ENCODE results near the gene RGS10.
"Not testable (repeated sequence)": the region's sequence is repeated elsewhere in the genome, so short reads cannot be mapped to it uniquely, and the experiment has no call there.

Gene RGS10, protein sequence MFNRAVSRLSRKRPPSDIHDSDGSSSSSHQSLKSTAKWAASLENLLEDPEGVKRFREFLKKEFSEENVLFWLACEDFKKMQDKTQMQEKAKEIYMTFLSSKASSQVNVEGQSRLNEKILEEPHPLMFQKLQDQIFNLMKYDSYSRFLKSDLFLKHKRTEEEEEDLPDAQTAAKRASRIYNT

DNA sequence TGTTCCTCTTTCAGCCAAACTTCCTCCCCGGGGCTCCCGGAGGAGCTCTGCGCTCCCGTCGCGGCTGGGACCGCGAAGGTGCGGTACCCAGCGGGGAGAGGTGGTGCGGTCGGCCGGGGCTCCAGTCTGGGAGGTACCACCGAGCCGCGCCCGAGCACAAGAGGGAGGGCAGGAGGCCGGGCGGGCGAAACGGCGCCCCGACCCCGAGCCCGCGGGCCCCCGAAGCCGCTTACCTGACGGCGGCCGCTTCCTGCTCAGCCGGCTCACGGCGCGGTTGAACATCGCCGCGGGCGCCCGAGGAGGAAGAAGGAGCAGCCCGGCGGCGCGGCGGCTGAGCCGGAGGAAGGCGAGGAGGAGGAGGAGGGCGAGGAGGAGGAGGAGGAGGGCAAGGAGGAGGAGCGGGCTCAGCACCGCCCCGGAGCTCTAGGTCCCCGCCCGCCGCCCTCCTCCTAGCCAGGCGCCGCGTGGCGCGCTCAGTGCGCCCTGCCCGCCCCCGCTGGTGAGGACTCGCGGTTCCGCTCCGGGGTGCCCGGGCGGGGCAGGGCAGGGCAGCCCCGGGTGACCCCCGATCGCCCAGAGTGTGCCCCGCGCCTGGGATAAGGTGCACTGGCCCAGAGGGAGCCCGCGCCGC lies at the start of gene RGS10:
RGS10 (minus strand) TSS at position 363 of the 631 bp plus-strand sequence; CDS start at position 282, 81 bp downstream.
- DNase-seq, result peak; percentile 86

DNA sequence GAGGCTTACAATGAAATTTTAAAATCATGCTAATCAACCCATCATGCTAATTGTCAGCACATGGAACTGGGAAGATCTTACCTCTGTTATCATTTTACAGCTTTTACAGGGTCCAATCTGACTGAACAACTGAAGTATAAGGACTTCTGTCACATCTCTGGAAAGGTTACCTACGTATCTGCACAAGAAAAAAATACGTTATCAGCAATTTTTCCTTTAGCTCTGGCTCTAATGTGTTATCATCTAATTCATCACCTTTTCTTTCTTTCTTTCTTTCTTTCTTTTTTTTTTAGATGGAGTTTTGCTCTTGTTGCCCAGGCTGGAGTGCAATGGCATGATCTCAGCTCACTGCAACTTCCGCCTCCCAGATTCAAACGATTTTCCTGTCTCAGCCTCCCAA lies 45.6 kb upstream of the RGS10 start:
- no peak for DNase-seq

DNA sequence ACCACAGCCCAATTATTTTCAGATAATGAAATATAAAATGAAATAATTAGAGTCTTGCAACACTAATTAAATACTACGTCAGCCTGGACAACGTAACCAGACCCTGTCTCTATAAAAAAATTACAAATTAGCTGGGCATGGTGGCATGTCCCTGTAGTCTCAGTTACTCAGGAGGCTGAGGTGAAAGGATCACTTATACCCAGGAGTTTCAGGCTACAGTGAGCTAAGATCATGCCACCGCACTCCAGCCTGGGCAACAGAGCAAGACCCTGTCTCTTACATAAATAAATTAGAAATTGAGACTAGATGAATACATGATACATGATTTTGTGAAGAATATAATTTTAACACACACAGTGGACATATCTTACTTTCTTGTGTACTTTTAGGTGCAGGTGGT lies 35.8 kb upstream of the RGS10 start:
- no peak for DNase-seq

DNA sequence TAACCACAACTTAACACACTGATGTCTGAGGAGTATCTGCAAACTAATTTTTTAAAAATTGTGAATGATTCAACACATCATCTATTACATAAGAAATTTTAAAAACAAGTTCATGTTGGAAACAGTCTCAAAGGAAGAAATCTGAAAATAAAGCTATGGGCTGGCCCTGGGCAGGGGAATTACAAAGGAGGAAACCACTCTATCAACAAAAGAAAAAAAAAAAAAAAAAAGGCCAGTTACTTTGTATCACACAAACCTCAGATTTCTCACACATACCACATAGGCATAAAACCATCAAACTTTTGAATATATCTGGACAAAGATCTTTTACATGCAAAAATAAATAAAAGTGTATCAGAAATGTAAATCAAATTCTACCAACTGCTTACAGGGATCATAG lies 33.5 kb upstream of the RGS10 start:
- DNase-seq, result no peak

DNA sequence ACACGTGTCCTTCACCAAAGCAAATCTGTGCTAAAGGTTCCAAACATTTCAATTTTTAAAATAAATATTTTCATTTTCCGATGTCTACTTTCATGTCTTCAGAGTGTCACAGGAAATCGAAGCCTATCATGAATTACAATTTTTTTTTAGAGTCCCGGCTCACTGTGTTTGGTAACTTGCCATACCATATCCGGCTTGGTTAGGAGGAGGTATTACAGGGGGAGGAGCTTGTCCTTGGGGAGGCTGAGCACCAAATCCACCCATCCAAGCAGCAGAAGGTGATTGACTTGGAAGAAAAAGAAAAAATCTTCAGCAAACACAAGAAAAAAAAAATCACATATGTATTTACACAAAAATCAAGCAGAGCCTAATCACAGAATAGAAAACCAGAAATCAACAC lies 33.0 kb upstream of the RGS10 start:
- no peak for DNase-seq

DNA sequence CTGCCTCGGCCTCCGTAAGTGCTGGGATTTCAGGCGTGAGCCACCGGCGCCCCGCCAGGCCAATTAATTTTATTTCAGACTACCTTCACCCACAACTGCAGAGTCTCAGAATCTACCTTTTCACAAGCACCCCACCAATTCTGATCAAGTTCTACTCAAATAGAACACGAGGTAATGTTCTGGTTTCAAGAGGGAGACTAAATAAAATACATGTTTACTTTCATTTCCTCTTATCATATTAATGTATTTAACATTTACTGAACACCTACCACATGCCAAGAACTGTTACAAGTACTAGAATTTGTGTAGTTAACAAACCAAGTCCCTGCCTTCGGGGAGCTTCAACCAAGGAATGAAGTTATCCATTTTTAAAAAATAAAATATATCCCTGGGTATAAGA lies 25.5 kb upstream of the RGS10 start:
- DNase-seq, result no peak

DNA sequence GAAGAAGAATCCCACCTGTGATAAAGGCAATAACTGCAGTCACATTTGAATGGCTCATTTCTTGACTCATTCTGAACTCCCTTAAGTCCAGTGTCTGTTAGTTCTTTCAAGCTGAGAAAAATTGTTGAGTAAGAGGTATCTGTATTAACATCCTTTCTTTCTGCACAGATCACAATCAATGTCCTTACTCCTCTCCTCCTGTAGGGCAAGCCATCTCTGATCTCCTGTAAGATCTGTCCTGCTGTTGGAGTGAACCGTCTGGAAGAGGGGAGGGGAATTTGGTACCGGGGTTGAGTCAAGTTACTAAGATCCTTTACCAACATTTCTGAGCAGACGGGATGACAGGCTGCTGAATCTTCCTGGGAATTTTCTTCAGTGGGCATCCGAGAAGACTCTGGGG lies 19.6 kb upstream of the RGS10 start:
- no peak for DNase-seq

DNA sequence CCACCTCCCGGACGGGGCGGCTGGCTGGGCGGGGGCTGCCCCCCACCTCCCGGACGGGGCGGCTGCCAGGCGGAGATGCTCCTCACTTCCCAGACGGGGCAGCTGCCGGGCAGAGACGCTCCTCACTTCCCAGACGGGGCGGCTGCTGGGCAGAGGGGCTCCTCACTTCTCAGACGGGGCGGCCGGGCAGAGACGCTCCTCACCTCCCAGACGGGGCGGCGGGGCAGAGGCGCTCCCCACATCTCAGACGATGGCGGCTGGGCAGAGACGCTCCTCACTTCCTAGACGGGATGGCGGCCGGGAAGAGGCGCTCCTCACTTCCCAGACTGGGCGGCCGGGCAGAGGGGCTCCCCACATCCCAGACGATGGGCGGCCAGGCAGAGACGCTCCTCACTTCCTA lies 17.0 kb upstream of the RGS10 start:
- DNase-seq, result not testable (repeated sequence)

DNA sequence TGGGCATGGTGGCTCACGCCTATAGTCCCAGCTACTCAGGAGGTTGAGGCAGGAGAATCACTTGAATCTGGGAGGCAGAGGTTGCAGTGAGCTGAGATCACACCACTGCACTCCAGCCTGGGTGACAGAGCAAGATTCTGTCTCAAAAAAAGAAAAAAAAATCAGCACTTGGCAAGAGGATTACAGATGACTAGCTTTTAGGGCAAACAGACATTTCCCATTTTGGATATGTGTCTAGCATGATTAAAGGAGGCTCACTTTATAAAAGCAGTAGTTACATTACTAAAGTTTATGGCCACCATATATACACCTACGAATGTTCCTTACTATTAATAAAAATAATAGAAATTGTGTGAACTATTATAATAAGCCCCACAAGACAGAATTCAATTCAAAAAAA lies 13.6 kb upstream of the RGS10 start:
- DNase-seq, result not testable (repeated sequence)

DNA sequence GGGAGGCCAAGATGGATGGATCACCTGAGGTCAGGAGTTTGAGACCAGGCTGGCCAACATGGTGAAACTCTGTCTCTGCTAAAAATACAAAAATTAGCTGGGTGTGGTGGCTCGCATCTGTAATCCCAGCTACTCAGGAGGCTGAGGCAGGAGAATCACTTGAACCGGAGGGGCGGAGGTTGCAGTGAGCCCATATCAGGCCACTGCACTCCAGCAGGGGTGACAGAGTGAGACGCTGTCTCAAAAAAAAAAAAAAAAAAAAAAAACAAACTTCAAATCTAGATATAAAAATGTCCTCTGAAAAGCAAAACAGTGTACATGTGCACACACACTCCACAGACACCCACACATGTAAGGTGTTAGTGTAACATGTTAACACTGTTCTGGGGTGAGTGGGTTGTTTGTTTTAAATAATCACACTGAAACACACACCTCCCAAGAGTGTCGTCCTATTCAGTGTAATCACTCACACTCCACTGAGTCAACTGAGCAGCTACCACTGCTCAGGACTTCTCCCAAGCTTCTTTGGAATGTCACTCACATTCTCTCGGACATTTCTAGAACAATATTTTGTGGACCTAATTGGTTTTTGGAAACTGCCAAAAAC lies 12.8 kb upstream of the RGS10 start:
- DNase-seq, result no peak

DNA sequence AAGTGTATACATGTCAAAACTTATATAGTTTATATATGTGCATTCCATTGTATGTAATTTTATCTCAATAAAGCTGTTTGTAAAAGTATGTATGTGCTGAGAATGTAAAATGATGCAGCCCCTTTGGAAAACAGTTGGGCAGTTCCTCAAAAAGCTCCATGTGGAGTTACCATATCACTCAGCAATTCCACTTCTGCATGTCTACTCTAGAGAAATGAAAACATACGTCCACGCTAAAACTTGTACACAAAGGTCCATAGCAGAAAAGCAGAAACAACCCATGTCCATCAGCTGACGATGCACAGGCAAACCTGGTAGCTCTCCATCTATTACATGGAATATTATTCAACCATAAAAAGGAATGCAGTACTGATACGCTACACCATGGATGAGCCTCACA lies 8.3 kb upstream of the RGS10 start:
- no peak for DNase-seq

DNA sequence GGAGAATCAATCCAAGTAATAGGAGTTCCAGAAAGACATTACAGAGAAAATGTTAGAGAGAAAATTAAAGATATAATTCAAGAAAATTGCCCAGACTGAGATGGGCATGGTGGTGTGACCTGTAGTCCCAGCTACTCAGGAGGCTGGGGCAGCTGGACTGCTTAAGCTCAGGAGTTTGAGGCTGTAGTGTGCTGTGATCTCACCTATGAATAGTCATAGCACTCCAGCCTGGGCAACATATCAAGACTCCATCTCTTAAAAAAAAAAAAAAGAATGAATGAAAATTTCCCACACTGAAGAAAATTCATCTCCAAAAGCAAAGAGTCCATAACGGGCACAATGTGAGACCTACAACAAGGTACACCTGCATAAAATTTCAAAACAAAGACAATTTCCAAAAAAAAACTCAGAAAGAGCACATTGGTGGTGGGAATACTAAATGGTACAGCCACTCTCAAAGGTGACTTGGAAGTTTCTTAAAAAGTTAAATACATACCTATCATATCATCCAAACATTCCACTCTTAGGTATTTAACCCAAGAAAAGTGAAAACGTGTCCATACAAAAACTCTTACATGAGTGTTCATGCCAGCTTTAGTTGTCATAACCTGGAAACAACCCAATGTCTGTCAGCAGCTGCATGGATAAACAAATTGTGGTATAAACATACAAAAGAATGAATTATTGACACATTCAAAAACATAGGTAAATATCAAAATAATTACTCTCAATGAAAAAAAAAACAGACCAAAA lies 6.9 kb upstream of the RGS10 start:
- no peak for DNase-seq

DNA sequence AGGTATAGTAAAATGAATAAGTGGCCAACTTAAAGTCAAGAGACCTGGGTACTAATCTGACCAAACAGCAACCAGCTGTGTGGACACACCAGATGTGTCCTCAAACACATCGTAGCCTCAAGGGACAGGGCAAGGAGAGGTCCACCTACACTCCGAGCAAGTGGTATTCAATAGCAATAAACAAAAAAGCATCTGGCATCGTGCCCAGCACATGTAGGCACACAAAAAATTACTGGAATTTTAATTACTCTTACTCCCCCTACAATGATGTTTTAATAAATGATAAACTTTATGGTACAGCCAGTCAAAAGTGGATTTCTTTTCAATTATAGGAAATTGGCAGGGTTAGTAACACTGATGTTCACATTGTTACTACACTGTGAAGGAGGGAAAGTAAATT lies 3.5 kb upstream of the RGS10 start:
- no peak for DNase-seq

DNA sequence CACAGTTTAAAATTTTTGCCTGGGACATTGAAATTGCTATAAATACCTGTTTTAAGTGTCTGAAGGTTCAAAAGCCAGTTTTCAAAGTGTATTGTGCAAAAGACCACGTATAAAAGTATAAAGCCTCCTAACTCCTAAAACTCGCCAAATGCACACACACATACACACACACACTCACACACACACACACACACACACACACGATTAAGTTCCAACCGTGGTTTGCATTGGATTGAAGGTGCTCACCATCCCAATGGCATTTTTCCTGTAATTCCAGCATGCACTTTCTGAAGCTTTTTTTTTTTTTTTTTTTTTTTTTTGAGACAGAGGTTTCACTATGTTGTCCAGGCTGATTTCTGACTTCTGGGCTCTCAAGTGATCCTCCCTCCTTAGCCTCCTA lies 2.8 kb upstream of the RGS10 start:
- DNase-seq, result no peak

DNA sequence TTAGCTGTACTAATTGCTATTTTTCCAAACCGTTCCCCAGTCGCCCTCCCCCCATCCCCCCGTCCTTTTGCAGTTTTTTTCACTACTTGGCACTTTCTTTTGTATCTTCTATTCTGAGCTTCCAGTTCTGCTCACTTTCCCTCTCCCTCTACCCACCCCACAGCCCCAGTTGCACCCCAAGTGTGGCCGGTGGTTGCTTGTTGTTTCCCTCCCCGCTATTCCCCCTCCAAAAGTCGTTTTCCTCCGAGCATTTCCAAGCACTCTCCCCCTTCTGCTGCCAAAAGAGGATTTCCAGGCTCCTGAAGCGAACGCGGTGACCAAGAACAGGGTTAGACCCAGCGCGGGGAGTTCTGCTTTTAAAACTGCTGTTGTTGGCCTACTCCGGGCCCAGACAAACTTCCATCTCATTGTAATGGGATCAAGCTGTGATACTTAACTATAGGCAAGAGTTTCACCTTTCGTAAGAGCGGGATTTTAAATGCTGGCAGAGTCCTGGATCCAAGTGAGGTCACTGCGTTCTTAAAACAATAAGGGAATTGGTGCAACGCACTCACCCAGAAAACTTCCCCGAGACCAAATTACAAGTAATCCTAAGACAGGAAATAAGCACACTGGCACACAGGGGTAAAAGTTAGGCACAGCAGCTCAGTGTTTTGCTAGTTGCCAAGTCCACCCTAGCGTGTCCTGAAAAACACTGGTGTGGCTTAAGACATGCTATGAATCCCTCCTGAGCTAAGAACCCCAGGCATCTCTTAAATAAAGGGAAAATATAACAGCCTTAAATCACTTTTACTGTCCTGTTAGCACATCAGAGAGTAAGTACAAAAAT lies 1.5 kb upstream of the RGS10 start:
- DNase-seq, result peak; percentile 58

DNA sequence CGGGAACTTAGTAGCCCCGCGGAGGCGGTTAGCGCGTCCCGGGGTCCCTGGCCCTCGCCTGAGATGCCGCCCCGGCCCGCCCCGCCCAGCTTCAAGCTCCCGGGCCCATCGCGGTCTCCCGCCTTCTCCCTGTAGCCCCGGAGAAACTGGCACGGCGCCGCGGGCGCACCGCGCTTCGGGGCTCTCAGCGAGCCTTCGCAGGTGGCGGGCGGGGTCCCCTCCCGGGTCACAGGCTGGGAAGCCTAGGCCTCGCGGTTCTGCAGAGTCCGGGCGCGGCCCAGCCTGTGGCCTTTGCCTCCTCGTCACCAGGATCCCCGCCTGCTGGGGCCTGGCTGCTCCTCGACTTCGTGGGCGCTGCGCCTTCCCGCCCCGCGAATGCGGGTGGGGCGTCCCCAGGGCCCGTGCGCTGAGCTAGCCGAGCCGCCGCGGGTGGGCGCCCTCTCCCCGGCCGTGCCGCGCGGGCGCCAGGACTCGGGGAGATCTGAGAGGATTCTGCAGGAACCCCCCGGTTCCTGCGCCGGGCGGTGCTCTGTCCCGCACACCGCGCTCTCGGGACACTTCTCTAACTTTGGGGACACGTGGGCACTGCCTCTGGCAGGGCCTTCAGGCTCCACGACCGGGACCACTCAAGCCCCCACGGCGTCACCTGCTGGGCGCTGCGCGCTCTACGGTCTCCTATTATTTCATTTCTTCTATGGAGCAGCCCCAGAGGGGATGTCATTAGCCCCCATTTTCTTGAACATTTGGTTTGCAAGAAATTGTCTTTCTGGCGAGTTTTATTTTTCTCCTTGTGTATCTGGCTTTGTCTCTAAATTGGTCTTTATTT lies 682 bp upstream of the RGS10 start:
- peak; percentile 77 for DNase-seq

DNA sequence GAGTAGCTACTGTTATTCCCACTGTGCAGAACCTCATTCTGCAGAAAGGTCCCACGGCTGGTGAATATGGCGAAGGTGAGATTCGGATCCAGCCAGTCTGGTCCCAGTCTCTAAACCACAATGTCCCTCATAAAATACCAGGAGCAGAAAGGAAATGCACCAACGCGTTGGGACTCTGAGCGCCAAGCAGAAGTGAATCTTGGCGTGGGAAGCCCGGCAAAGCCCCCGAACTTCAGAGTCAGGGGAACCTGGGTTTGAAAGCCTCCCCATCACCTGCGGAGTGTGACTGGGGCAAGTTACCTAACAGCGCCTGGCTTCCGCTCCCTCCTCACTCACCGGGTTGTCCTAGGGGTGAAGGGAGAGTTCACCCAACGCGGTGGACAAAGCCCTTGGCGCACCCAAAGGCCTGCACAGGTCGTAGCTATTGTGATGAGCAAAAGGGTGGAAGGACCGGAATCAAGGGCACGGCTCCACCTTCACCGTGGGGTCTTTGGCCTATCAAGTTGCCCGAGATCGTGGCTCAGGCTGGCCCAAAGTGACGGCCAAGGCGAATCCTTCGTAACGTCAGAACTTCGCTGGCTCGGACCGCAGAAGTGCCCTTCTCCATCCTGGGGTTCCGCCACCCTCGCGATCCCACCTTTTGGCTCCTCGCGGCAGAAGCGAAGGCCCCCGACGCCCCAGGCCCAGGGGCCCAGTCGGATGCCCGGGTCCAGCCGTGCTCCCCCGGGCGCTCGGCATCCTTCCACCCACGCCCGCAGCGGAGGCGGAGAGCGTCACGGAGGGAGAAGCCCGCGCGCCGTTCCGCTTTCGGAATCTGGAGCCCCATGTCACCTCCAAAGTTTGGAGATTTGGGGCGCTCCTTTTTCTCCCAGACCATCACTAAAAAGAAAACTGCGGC lies 811 bp downstream of the RGS10 start:
- DNase-seq, result peak; percentile 55

DNA sequence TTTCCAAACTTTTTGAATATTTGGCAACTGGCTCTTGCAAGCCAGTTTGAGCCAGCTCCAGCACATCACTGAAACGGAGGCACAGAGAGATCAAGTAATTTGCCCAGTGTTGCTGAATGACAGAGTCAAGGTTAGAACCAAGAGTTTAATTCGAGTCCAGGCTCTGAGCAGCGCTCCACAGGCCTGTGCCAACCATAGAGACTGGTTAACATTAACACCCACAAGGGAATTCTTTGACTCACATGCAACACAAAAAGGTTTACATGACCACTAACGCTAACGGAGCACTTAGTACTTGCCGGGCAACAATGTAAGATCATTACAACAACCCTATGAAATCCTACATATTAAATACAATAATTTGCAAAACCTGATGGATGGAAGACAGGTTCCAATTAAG lies 1.5 kb downstream of the RGS10 start:
- DNase-seq, result no peak

DNA sequence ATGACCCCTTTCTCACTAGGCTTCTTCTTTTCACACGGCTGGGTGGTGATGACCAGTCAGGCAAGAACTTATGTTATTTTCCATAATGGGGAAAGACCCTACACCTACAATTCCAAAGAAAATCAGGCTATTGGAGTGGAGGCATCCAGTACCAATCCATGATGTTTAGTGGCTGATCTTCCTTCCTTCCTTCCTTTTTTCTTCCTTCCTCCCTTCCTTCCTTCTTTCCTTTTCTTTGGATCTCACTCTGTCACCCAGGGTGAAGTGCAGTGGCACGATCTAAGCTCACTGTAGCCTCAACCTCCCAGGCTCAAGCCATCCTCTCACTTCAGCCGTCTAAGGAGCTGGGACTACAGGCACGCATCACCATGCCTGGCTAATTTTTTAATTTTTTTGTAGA lies 2.5 kb downstream of the RGS10 start:
- DNase-seq, result no peak

DNA sequence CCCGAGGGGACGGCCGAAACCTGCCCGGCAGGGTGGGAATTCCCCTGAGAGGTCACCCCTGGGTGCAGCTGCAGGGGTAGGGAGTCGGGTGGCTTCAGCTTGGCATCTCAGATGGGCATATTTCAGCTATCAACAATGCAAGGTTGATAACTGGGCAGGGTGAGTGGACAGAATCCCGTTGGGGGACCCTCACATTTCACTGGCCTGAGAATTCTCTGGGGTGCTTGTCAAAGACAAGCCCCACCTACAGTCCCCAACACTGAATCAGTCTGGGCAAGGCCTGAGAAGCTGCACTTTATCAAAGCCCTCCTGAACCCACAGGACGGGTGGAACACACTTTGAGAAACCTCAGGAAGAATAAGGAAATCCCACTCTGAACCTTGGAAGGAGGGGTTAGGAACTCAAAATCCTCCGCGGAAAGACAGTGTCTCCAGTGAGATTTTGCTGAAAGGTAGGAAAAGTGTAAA lies 3.1 kb downstream of the RGS10 start:
- no peak for DNase-seq
